ENCODE data around the gene C1orf115. TPM values are rescaled to one million over a fixed set of nuclear protein-coding genes. Genes with fewer than 3 reads are reported as not detected.

The C1orf115 gene
- polyA plus RNA-seq, 1 donor (not counting 4 experiments of a cell fraction or from before 2014, with no cell fraction given) = 0.72 TPM

DNA sequence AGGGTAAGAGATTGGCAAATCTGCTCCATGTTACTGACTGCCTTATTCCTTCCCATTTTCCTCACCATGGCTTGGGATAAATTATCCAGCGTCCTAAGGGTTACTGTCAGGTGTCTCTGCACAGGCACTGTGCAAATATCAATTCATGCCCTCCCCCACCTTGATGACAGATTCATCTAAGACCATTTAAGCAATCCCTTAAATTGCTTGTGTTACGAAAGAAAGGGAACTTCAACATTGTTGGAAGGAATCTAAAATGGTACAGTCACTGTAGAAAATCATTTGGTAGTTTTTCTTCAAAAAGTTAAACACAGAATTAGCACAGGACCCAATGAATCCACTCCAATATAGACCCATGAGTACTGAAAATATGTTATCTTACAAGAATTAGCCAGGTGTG is 40.3 kb downstream of the C1orf115 start:
- Histone ChIP-seq H3K4me1 (ENCODE audit: control insufficient read depth, extremely low read depth, insufficient read depth, low read length) (peaks cover 16% of the 10 kb centered on the region), H3K4me2 (ENCODE audit: control insufficient read depth, extremely low read depth, insufficient read depth, low read depth, low read length) (no peak overlapping the region), H3K27me3 (ENCODE audit: control insufficient read depth, extremely low read depth, insufficient read depth, low read length) (no peaks in the 10 kb centered on the region), H4K20me1 (ENCODE audit: control insufficient read depth, extremely low read depth, insufficient read depth, low read length) (no peaks in the 10 kb centered on the region), H3K9ac (ENCODE audit: control insufficient read depth, extremely low read depth, insufficient read depth, low read length) (no peak overlapping the region), H3K27ac (ENCODE audit: control insufficient read depth, insufficient read depth, low read length) (no peak overlapping the region), H3K36me3 (ENCODE audit: control insufficient read depth in 2 of 2, extremely low read depth in 1 of 2, insufficient read depth in 2 of 2, low read length in 2 of 2) (no peaks in the 10 kb centered on the region), H3K9me3 (ENCODE audit: control insufficient read depth, low read depth, low read length) (no peaks in the 10 kb centered on the region), H3K79me2 (ENCODE audit: control insufficient read depth, insufficient read depth, low read length) (no peaks in the 10 kb centered on the region), H2AFZ (ENCODE audit: control insufficient read depth, low read length) (no peak overlapping the region), H3K4me3 (ENCODE audit: control insufficient read depth in 2 of 3, extremely low read depth in 1 of 3, insufficient read depth in 2 of 3, low read depth in 1 of 3, low read length in 3 of 3) (no peak overlapping the region), H3K9me1 (ENCODE audit: control insufficient read depth, extremely low read depth, insufficient read depth, low read length) (no peaks in the 10 kb centered on the region)
- TF ChIP-seq EZH2 (IDR thresholded peaks at IDR 0.05; ENCODE audit: low read length) (no peak), CTCF (optimal IDR thresholded peaks at IDR 0.05 in 1 of 3, IDR thresholded peaks at IDR 0.05 in 1 of 3, conservative IDR thresholded peaks at IDR 0.05 in 1 of 3; ENCODE audit: extremely low read depth in 1 of 3, insufficient read depth in 2 of 3, low read length in 3 of 3) (no peak)
- no peak for FAIRE-seq
- DNase-seq (ENCODE audit: low read depth, low spot score) = no peak
- dilution Hi-C loops (cut with MboI; ENCODE audit: extremely low pct_ligation_motif_present, low sequenced_read_pairs) = no loop called here

DNA sequence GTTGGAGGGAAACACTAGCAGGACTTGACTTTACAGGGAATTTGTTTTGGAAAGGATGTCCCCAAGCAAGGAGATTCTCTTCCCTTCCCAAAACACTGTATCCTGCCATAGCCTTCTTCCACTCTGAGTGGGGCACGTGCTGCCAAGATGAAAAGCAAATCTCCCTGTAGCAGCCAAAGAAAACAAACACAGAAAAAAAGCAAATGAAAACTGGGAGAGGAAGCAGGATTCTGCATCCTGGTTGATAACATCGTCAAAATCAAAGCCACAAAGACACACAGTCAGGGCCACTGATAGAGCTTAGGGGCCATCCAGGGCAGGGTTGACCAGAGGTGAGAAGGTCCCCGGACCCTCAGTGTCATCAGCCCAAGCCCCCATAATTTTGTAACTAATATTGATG is 42.0 kb downstream of the C1orf115 start:
- H3K9me3 ChIP-seq (ENCODE audit: control insufficient read depth, low read depth, low read length) = no peaks in the 10 kb centered on the region
- H3K9me1 ChIP-seq (ENCODE audit: control insufficient read depth, extremely low read depth, insufficient read depth, low read length) = no peaks in the 10 kb centered on the region
- dilution Hi-C loops (cut with MboI; ENCODE audit: extremely low pct_ligation_motif_present, low sequenced_read_pairs) = no loop called here
- no peaks in the 10 kb centered on the region for H3K36me3 ChIP-seq (ENCODE audit: control insufficient read depth in 2 of 2, extremely low read depth in 1 of 2, insufficient read depth in 2 of 2, low read length in 2 of 2)
- peaks cover 16% of the 10 kb centered on the region for H3K4me1 ChIP-seq (ENCODE audit: control insufficient read depth, extremely low read depth, insufficient read depth, low read length)
- H3K79me2 ChIP-seq (ENCODE audit: control insufficient read depth, insufficient read depth, low read length) = no peaks in the 10 kb centered on the region
- no peaks in the 10 kb centered on the region for H3K27me3 ChIP-seq (ENCODE audit: control insufficient read depth, extremely low read depth, insufficient read depth, low read length)
- H3K4me2 ChIP-seq (ENCODE audit: control insufficient read depth, extremely low read depth, insufficient read depth, low read depth, low read length) = no peak overlapping the region
- TF ChIP-seq CTCF (optimal IDR thresholded peaks at IDR 0.05 in 1 of 3, IDR thresholded peaks at IDR 0.05 in 1 of 3, conservative IDR thresholded peaks at IDR 0.05 in 1 of 3; ENCODE audit: extremely low read depth in 1 of 3, insufficient read depth in 2 of 3, low read length in 3 of 3) = no peak
- TF ChIP-seq EZH2 (IDR thresholded peaks at IDR 0.05; ENCODE audit: low read length) = no peak
- no peaks in the 10 kb centered on the region for H4K20me1 ChIP-seq (ENCODE audit: control insufficient read depth, extremely low read depth, insufficient read depth, low read length)
- no peak overlapping the region for H2AFZ ChIP-seq (ENCODE audit: control insufficient read depth, low read length)
- H3K9ac ChIP-seq (ENCODE audit: control insufficient read depth, extremely low read depth, insufficient read depth, low read length) = no peak overlapping the region
- no peak overlapping the region for H3K27ac ChIP-seq (ENCODE audit: control insufficient read depth, insufficient read depth, low read length)
- FAIRE-seq (no peak), DNase-seq (ENCODE audit: low read depth, low spot score) (no peak)
- no peak overlapping the region for H3K4me3 ChIP-seq (ENCODE audit: control insufficient read depth in 2 of 3, extremely low read depth in 1 of 3, insufficient read depth in 2 of 3, low read depth in 1 of 3, low read length in 3 of 3)

Data from keratinocyte (primary cell).